DND-41 (cell line): Measurements from ENCODE around the gene CRISP2.

ENCODE experiments used
- ATAC-seq: fragments of 200-7000 bp; cut with Tn5 transposase; 3 replicates; pipeline ENCODE4 v1.9.1; 2021; ENCODE audit warnings: low read depth; ENCODE audit not compliant: insufficient read depth
- DNase-seq: peaks from one replicate; pipeline ENCODE4 v3.0.0-alpha.2; 2020
- H2AFZ ChIP-seq: 2 replicates; pipeline ENCODE4 v1.6.0; 2012; ENCODE audit warnings: low read depth, low read length
- H3K27ac ChIP-seq: 2 replicates; pipeline ENCODE4 v1.5.1; 2012; ENCODE audit warnings: low read length, inconsistent platforms
- H3K27me3 ChIP-seq: fragments of 200-600 bp; sonication (generic); 2 replicates; pipeline ENCODE4 v1.6.0; 2012; ENCODE audit warnings: low read length, mild to moderate bottlenecking, inconsistent platforms; ENCODE audit not compliant: insufficient read depth, poor library complexity
- H3K36me3 ChIP-seq: 2 replicates; pipeline ENCODE4 v1.5.1; 2012; ENCODE audit warnings: low read length, inconsistent platforms; ENCODE audit not compliant: insufficient read depth
- H3K4me1 ChIP-seq: 2 replicates; pipeline ENCODE4 v1.5.1; 2012; ENCODE audit warnings: mild to moderate bottlenecking, low read length; ENCODE audit not compliant: insufficient read depth
- H3K4me2 ChIP-seq: 2 replicates; pipeline ENCODE4 v1.6.0; 2012; ENCODE audit warnings: mild to moderate bottlenecking, moderate library complexity, low read length, inconsistent platforms; ENCODE audit not compliant: insufficient read depth
- H3K4me3 ChIP-seq, 2 experiments: fragments of 200-600 bp in 1 of 2; shearing (Covaris generic) in 1 of 2; 2 replicates each; pipeline ENCODE4 v1.5.1; 2012 to 2016; ENCODE audit warnings: inconsistent platforms in 2 of 2, low read length in 2 of 2, mild to moderate bottlenecking in 2 of 2, low read depth in 1 of 2, moderate library complexity in 1 of 2
- H3K79me2 ChIP-seq: 2 replicates; pipeline ENCODE4 v1.6.0; 2012; ENCODE audit warnings: low read length, inconsistent platforms; ENCODE audit not compliant: insufficient read depth
- H3K9ac ChIP-seq: 2 replicates; pipeline ENCODE4 v1.6.0; 2012; ENCODE audit warnings: low read depth, mild to moderate bottlenecking, inconsistent platforms, low read length, moderate library complexity
- H3K9me3 ChIP-seq: 2 replicates; pipeline ENCODE4 v1.5.1; 2012; ENCODE audit warnings: low read length, moderate library complexity, mild to moderate bottlenecking, inconsistent platforms; ENCODE audit not compliant: insufficient read depth, severe bottlenecking
- H4K20me1 ChIP-seq: 2 replicates; pipeline ENCODE4 v1.6.0; 2012; ENCODE audit warnings: low read length; ENCODE audit not compliant: insufficient read depth
- CTCF ChIP-seq: IDR thresholded peaks from 2 replicates; pipeline ENCODE4 v1.5.1; 2012; ENCODE audit warnings: borderline replicate concordance, low read length, moderate library complexity, mild to moderate bottlenecking; ENCODE audit not compliant: poor library complexity, severe bottlenecking; ENCODE audit errors: extremely low read depth
- EZH2 ChIP-seq: IDR thresholded peaks from 3 replicates; pipeline ENCODE4 v1.6.1; 2012; ENCODE audit warnings: borderline replicate concordance, low read depth, mild to moderate bottlenecking, moderate library complexity, low read length, inconsistent platforms; ENCODE audit not compliant: severe bottlenecking

CRISP2 gene

GRCh38 chr6:49647476-49647875 lies 65.9 kb downstream of the CRISP2 start:
- no peak overlapping the region for H2AFZ ChIP-seq
- H3K4me3 ChIP-seq: no peak overlapping the region
- H4K20me1 ChIP-seq: no peaks in the 10 kb centered on the region
- H3K27ac ChIP-seq: no peak overlapping the region
- no peaks in the 10 kb centered on the region for H3K36me3 ChIP-seq
- H3K79me2 ChIP-seq: no peaks in the 10 kb centered on the region
- TF ChIP-seq CTCF: no peak
- no peak for TF ChIP-seq EZH2
- no peaks in the 10 kb centered on the region for H3K9me3 ChIP-seq
- no peaks in the 10 kb centered on the region for H3K27me3 ChIP-seq
- no peak overlapping the region for H3K9ac ChIP-seq
- H3K4me1 ChIP-seq: no peaks in the 10 kb centered on the region
- ATAC-seq (no peak), DNase-seq (no peak)
- no peak overlapping the region for H3K4me2 ChIP-seq

- H3K27ac ChIP-seq: no peak overlapping the region
- no peak overlapping the region for H3K4me3 ChIP-seq
- no peak overlapping the region for H2AFZ ChIP-seq
- TF ChIP-seq EZH2 (no peak), CTCF (no peak)
- H3K36me3 ChIP-seq: no peaks in the 10 kb centered on the region
- H3K4me2 ChIP-seq: no peak overlapping the region
- no peaks in the 10 kb centered on the region for H3K79me2 ChIP-seq
- no peaks in the 10 kb centered on the region for H3K9me3 ChIP-seq
- H3K27me3 ChIP-seq: no peaks in the 10 kb centered on the region
- H4K20me1 ChIP-seq: no peaks in the 10 kb centered on the region
- ATAC-seq: no peak
- no peak for DNase-seq
- H3K9ac ChIP-seq: no peak overlapping the region
- H3K4me1 ChIP-seq: no peaks in the 10 kb centered on the region
Measured at GRCh38 chr6:49646942-49647341, 66.4 kb downstream of the CRISP2 start.

- H3K4me3 ChIP-seq: no peak overlapping the region
- H3K36me3 ChIP-seq: no peaks in the 10 kb centered on the region
- H3K4me1 ChIP-seq: no peaks in the 10 kb centered on the region
- H3K9me3 ChIP-seq: no peaks in the 10 kb centered on the region
- no peak overlapping the region for H3K9ac ChIP-seq
- H2AFZ ChIP-seq: no peak overlapping the region
- H3K27me3 ChIP-seq: no peaks in the 10 kb centered on the region
- ATAC-seq: no peak
- TF ChIP-seq EZH2: no peak
- TF ChIP-seq CTCF: no peak
- H3K27ac ChIP-seq: no peak overlapping the region
- no peak for DNase-seq
- no peaks in the 10 kb centered on the region for H3K79me2 ChIP-seq
- no peak overlapping the region for H3K4me2 ChIP-seq
- H4K20me1 ChIP-seq: no peaks in the 10 kb centered on the region
Measured at GRCh38 chr6:49646130-49646824, 67.1 kb downstream of the CRISP2 start.
